ENCODE results near the gene BMF.

- TF ChIP-seq CTCF (IDR thresholded peaks at IDR 0.05) (no peak), POLR2A (IDR thresholded peaks at IDR 0.05) (no peak)
These were observed 46.7 kb upstream of the BMF start for GRCh38 chr15:40155270-40155910.
